Endometrial microvascular endothelial cells (primary cell): ENCODE results near the gene HSPG2. TPM values are rescaled to one million over a fixed set of nuclear protein-coding genes. Genes with fewer than 3 reads are reported as not detected.

Experiments used
- total RNA-seq: library from RNA; depleted of rRNA; stranded (reverse); fragments of >200 nt; gene quantifications from one replicate; pipeline ENCODE4 v1.2.3, GENCODE V29; 2015; ENCODE audit errors: inconsistent ontology term

The HSPG2 gene
- total RNA-seq, 1 donor from 2014 or later = 464 TPM

Other genes starting within 250 kb of the HSPG2 start
- gene USP48, start 154.2 kb downstream of the HSPG2 start, total RNA-seq = 50.8 TPM
- gene LDLRAD2, start 125.0 kb downstream of the HSPG2 start, total RNA-seq = not detected
- gene CELA3B, start 39.7 kb upstream of the HSPG2 start, total RNA-seq = not detected
- gene CELA3A, start 64.3 kb upstream of the HSPG2 start, total RNA-seq = not detected
- gene CDC42, start 115.4 kb upstream of the HSPG2 start, total RNA-seq = 554 TPM
- gene WNT4, start 205.8 kb upstream of the HSPG2 start, total RNA-seq = not detected